A549 (cell line): ENCODE measurements around the gene PHYKPL. TPM values are rescaled to one million over a fixed set of nuclear protein-coding genes. Genes with fewer than 3 reads are reported as not detected.
A peak's percentile ranks its signal among the peaks of the same experiment; 100 is the strongest.

Source experiments
- ATAC-seq, 2 experiments: fragments of 200-7000 bp in 1 of 2; fragments of >200 bp in 1 of 2; cut with Nextera tagmentation in 1 of 2; cut with Tn5 transposase in 1 of 2; 3 replicates each; pipeline versions ENCODE4 v1.8.0 to v1.9.1; 2018 to 2020; ENCODE audit warnings: mild to moderate bottlenecking in 1 of 2, moderate library complexity in 1 of 2
- CTCF ChIA-PET: fragments of 300-600 bp; sonication (Branson Sonifier 250); formaldehyde crosslinking; extraction: SDS; loops from one replicate; lab custom pipeline; 2021; ENCODE audit warnings: antibody characterized with exemption, inconsistent platforms; lab: Yijun Ruan, JAX
- POLR2A ChIA-PET: fragments of 350-600 bp; formaldehyde crosslinking; extraction: SDS; loops from one replicate; lab custom pipeline; 2021; ENCODE audit warnings: antibody characterized with exemption, inconsistent platforms; lab: Yijun Ruan, JAX
- DNase-seq, 2 experiments: peaks; one replicate each; pipeline versions ENCODE4 v3.0.0 to v3.0.0-alpha.2; 2011 to 2016; ENCODE audit warnings: low read depth in 1 of 2, low spot score in 1 of 2
- FAIRE-seq: peaks from 2 replicates; lab custom pipeline; 2011; peaks lifted over from hg19 to GRCh38; lab: Jason Lieb, UNC
- H3K27ac ChIP-seq, 2 experiments: fragments of >200 bp; sonication (Bioruptor Twin); formaldehyde crosslinking; 3 replicates each; pipeline ENCODE4 v1.5.1; 2016 to 2017
- H3K4me1 ChIP-seq: fragments of >200 bp; sonication (Bioruptor Twin); formaldehyde crosslinking; 3 replicates; pipeline ENCODE4 v1.6.1; 2016
- H3K4me2 ChIP-seq: fragments of >200 bp; sonication (Bioruptor Twin); formaldehyde crosslinking; 3 replicates; pipeline ENCODE4 v1.6.1; 2016
- H3K4me3 ChIP-seq: fragments of >200 bp; sonication (Bioruptor Twin); formaldehyde crosslinking; 3 replicates; pipeline ENCODE4 v1.5.1; 2016
- H3K9me3 ChIP-seq: fragments of >200 bp; sonication (Bioruptor Twin); formaldehyde crosslinking; 3 replicates; pipeline ENCODE4 v1.6.1; 2016
- BHLHE40 ChIP-seq: IDR thresholded peaks from 2 replicates; pipeline ENCODE4 v1.6.1; 2012; ENCODE audit warnings: low read depth, low read length, inconsistent platforms
- CBX8 ChIP-seq: fragments of 200-600 bp; sonication (generic); IDR thresholded peaks from 2 replicates; pipeline ENCODE4 v1.6.1; 2016
- CEBPB ChIP-seq, 2 experiments: fragments of >200 bp in 1 of 2; sonication (Bioruptor Twin) in 1 of 2; formaldehyde crosslinking in 1 of 2; IDR thresholded peaks; 2 replicates each; pipeline ENCODE4 v1.6.1; 2012 to 2016
- CHD2 ChIP-seq: fragments of 150-350 bp; IDR thresholded peaks from 2 replicates; pipeline ENCODE4 v1.6.1; 2014; ENCODE audit warnings: low read length; ENCODE audit not compliant: partially characterized antibody
- CHD4 ChIP-seq: fragments of 200-600 bp; sonication (generic); IDR thresholded peaks from 2 replicates; pipeline ENCODE4 v1.6.1; 2016; ENCODE audit warnings: antibody characterized with exemption, mild to moderate bottlenecking, borderline replicate concordance
- CTCF ChIP-seq: fragments of >200 bp; sonication (Bioruptor Twin); formaldehyde crosslinking; IDR thresholded peaks from 3 replicates; pipeline ENCODE4 v1.5.1; 2016
- EHF ChIP-seq: fragments of 250-450 bp; sonication (Bioruptor Pico); IDR thresholded peaks from 2 replicates; pipeline ENCODE4 v1.5.0; 2020; ENCODE audit warnings: mild to moderate bottlenecking
- EHMT2 ChIP-seq: fragments of 200-600 bp; sonication (generic); IDR thresholded peaks from 2 replicates; pipeline ENCODE4 v1.6.1; 2016; ENCODE audit warnings: antibody characterized with exemption, low read depth, mild to moderate bottlenecking, moderate library complexity
- ELK1 ChIP-seq: fragments of 150-350 bp; IDR thresholded peaks from 2 replicates; pipeline ENCODE4 v1.6.1; 2014; ENCODE audit warnings: low read depth, mild to moderate bottlenecking, low read length
- ESRRA ChIP-seq: fragments of 150-350 bp; IDR thresholded peaks from 2 replicates; pipeline ENCODE4 v1.6.1; 2014; ENCODE audit warnings: mild to moderate bottlenecking, low read length, borderline replicate concordance
- FOSL2 ChIP-seq, 2 experiments: fragments of 450-650 bp in 1 of 2; fragments of >200 bp in 1 of 2; sonication (Bioruptor Twin) in 1 of 2; formaldehyde crosslinking; IDR thresholded peaks; 2 replicates each; pipeline versions ENCODE4 v1.5.0 to v1.6.1; 2016 to 2020; ENCODE audit warnings: mild to moderate bottlenecking in 1 of 2, moderate library complexity in 1 of 2
- HDAC2 ChIP-seq: fragments of 200-600 bp; sonication (generic); IDR thresholded peaks from 2 replicates; pipeline ENCODE4 v1.6.1; 2016
- HOXA7 ChIP-seq: fragments of 250-450 bp; sonication (Bioruptor Pico); IDR thresholded peaks from 2 replicates; pipeline ENCODE4 v1.5.0; 2020; ENCODE audit warnings: mild to moderate bottlenecking, moderate library complexity
- JUN ChIP-seq, 2 experiments: fragments of >200 bp; sonication (Bioruptor Twin); formaldehyde crosslinking; IDR thresholded peaks; 2 replicates in 1 of 2; 3 replicates in 1 of 2; pipeline ENCODE4 v1.6.1; 2016 to 2017
- JUNB ChIP-seq: fragments of >200 bp; sonication (Bioruptor Twin); formaldehyde crosslinking; IDR thresholded peaks from 2 replicates; pipeline ENCODE4 v1.6.1; 2016
- KDM1A ChIP-seq: fragments of 200-600 bp; sonication (generic); IDR thresholded peaks from 2 replicates; pipeline ENCODE4 v1.6.1; 2016; ENCODE audit warnings: low read depth, mild to moderate bottlenecking
- KDM5A ChIP-seq: fragments of 200-600 bp; sonication (generic); IDR thresholded peaks from 2 replicates; pipeline ENCODE4 v1.6.1; 2016; ENCODE audit warnings: antibody characterized with exemption, mild to moderate bottlenecking
- MAZ ChIP-seq: fragments of 150-350 bp; IDR thresholded peaks from 2 replicates; pipeline ENCODE4 v1.6.1; 2014; ENCODE audit warnings: antibody characterized with exemption, low read depth, low read length, borderline replicate concordance
- MYC ChIP-seq: IDR thresholded peaks from 2 replicates; pipeline ENCODE4 v1.6.1; 2012; ENCODE audit warnings: mild to moderate bottlenecking, inconsistent platforms, low read length, improper control_type of control experiment, borderline replicate concordance
- PHF8 ChIP-seq: fragments of 200-600 bp; sonication (generic); IDR thresholded peaks from 2 replicates; pipeline ENCODE4 v1.6.1; 2016; ENCODE audit warnings: low read depth, mild to moderate bottlenecking, antibody characterized with exemption, moderate library complexity, borderline replicate concordance
- POLR2A ChIP-seq: IDR thresholded peaks from 2 replicates; pipeline ENCODE4 v1.6.1; 2012; ENCODE audit warnings: mild to moderate bottlenecking, low read length
- POLR2AphosphoS2 ChIP-seq: conservative IDR thresholded peaks from 2 replicates; pipeline ENCODE4 v1.6.1; 2012; ENCODE audit warnings: low read length, improper control_type of control experiment, inconsistent platforms
- RARB ChIP-seq: fragments of 250-450 bp; sonication (Bioruptor Pico); IDR thresholded peaks from 2 replicates; pipeline ENCODE4 v1.8.0; 2021; ENCODE audit warnings: mild to moderate bottlenecking, moderate library complexity
- RFX5 ChIP-seq: fragments of 450-650 bp; IDR thresholded peaks from 2 replicates; pipeline ENCODE4 v1.7.1; 2014; ENCODE audit warnings: antibody characterized with exemption, mild to moderate bottlenecking, moderate library complexity
- RNF2 ChIP-seq: fragments of 200-600 bp; sonication (generic); IDR thresholded peaks from 2 replicates; pipeline ENCODE4 v1.6.1; 2016; ENCODE audit warnings: low read depth, mild to moderate bottlenecking, antibody characterized with exemption, moderate library complexity, borderline replicate concordance
- SREBF2 ChIP-seq: fragments of 450-650 bp; IDR thresholded peaks from 2 replicates; pipeline ENCODE4 v1.6.1; 2014; ENCODE audit warnings: mild to moderate bottlenecking, moderate library complexity
- TFCP2L1 ChIP-seq: fragments of 250-450 bp; sonication (Bioruptor Pico); IDR thresholded peaks from 2 replicates; pipeline ENCODE4 v1.5.0; 2021; ENCODE audit warnings: mild to moderate bottlenecking
- ZC3H11A ChIP-seq: fragments of 450-650 bp; IDR thresholded peaks from 2 replicates; pipeline ENCODE4 v1.6.1; 2014; ENCODE audit warnings: antibody characterized with exemption, mild to moderate bottlenecking
- ZNF302 ChIP-seq: fragments of 250-450 bp; sonication (Bioruptor Pico); IDR thresholded peaks from 2 replicates; pipeline ENCODE4 v1.9.0; 2021; ENCODE audit warnings: inconsistent platforms, mild to moderate bottlenecking, moderate library complexity
- WGBS: methylation state at CpG from one replicate; pipeline ENCODE4 v1.1.6; 2017; ENCODE audit errors: missing lambda C conversion rate; 5-methylcytosine and 5-hydroxymethylcytosine counted together
- polyA plus RNA-seq, 4 experiments: library from polyadenylated mRNA; depleted of rRNA in 3 of 4; stranded (reverse); fragments of >200 nt; fragmentation: RNase III in 1 of 4; extraction: RNeasy Plus Mini Kit Qiagen cat#74134 plus additional on column Dnase treatment in 1 of 4; gene quantifications; 2 replicates in 3 of 4; 3 replicates in 1 of 4; pipeline ENCODE4 v1.2.3, GENCODE V29; 2011 to 2017
- TF ChIP-seq, protein P1 (sequence below): fragments of 250-450 bp; sonication (Bioruptor Pico); IDR thresholded peaks from 2 replicates; pipeline ENCODE4 v1.5.0; 2021; ENCODE audit warnings: mild to moderate bottlenecking, moderate library complexity, borderline replicate concordance
- TF ChIP-seq, protein P2 (sequence below): IDR thresholded peaks from 2 replicates; pipeline ENCODE4 v1.6.1; 2012

The PHYKPL gene
- polyA plus RNA-seq, 2 of the 4 experiments (the other 2 are of a cell fraction): 13.0 to 21.9 TPM

DNA sequence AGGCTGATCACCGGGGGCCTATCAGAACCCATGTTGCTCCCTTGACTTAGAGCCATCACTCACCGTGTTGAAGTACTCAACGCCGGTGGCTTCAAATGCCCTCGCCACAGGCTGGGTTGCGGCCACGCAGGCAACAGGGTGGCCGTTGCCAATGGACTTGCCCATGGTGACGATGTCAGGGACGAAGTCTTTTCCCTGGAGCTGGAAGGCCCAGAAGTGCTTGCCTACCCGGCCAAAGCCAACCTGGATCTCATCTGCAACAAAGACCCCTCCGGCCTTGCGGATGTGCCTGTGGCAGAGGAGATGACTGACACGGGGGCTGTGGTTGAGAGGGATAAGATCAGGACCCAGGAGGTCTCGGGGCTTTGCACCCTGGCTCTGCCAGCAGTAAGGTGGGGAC is 10.3 kb downstream of the PHYKPL start:
- no peak; a peak in 1 of 6 replicates for ATAC-seq
- no peak overlapping the region for H3K27ac ChIP-seq
- WGBS: 88% methylated on average over 14 of the region's 15 CpGs
- POLR2A ChIA-PET: no interaction called here
- CTCF ChIA-PET: no interaction called here
- no peak for DNase-seq
- no peak overlapping the region for H3K4me2 ChIP-seq
- TF ChIP-seq RFX5: no peak
- TF ChIP-seq MYC: no peak
- TF ChIP-seq CEBPB (IDR thresholded peaks at IDR 0.05): no peak
- TF ChIP-seq, protein P1, sequence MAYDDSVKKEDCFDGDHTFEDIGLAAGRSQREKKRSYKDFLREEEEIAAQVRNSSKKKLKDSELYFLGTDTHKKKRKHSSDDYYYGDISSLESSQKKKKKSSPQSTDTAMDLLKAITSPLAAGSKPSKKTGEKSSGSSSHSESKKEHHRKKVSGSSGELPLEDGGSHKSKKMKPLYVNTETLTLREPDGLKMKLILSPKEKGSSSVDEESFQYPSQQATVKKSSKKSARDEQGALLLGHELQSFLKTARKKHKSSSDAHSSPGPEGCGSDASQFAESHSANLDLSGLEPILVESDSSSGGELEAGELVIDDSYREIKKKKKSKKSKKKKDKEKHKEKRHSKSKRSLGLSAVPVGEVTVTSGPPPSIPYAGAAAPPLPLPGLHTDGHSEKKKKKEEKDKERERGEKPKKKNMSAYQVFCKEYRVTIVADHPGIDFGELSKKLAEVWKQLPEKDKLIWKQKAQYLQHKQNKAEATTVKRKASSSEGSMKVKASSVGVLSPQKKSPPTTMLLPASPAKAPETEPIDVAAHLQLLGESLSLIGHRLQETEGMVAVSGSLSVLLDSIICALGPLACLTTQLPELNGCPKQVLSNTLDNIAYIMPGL (CRISPR knock-in tag): no peak
- TF ChIP-seq ESRRA: no peak
- TF ChIP-seq JUNB: no peak
- TF ChIP-seq RNF2: no peak
- TF ChIP-seq CHD4: no peak
- no peak for TF ChIP-seq ZC3H11A
- no peak for TF ChIP-seq TFCP2L1
- TF ChIP-seq PHF8: no peak
- no peak for TF ChIP-seq HDAC2
- no peak for TF ChIP-seq ELK1
- TF ChIP-seq SREBF2: no peak
- TF ChIP-seq RARB: no peak
- TF ChIP-seq KDM1A: no peak
- no peak for TF ChIP-seq EHMT2
- TF ChIP-seq ZNF302 (CRISPR knock-in tag): no peak
- no peak for TF ChIP-seq HOXA7 (CRISPR knock-in tag)
- no peak for TF ChIP-seq CTCF
- no peaks in the 10 kb centered on the region for H3K9me3 ChIP-seq
- FAIRE-seq: no peak
- H3K4me3 ChIP-seq: no peak overlapping the region
- no peaks in the 10 kb centered on the region for H3K4me1 ChIP-seq

DNA sequence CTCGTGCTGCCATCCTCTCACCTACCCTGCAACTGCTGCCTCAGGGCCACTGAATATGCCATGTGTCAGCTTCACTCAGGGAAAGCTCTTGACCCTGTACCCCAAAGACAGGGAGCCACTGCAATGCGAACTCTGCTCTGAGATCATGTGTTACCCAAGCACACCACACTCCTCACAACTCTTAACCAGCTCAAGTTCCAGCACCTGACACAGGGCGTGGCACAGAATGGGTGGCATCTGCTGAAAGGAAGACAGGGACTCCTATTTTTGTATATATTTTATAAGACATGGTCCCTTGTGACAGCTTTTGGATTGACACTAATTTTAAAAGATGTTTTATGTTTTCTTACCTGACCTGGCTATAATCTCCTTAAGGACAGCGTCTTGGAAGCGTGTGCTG is 10.7 kb downstream of the PHYKPL start:
- CTCF ChIA-PET: no interaction called here
- no peak for DNase-seq
- H3K4me1 ChIP-seq: no peaks in the 10 kb centered on the region
- no peak overlapping the region for H3K4me2 ChIP-seq
- no peak for FAIRE-seq
- POLR2A ChIA-PET: no interaction called here
- TF ChIP-seq MYC (no peak), JUN (IDR thresholded peaks at IDR 0.05) (no peak), FOSL2 (IDR thresholded peaks at IDR 0.05) (no peak), FOSL2 (CRISPR knock-in tag; IDR thresholded peaks at IDR 0.05) (no peak), HOXA7 (CRISPR knock-in tag) (no peak), BHLHE40 (no peak), CHD2 (no peak), KDM5A (no peak), RFX5 (no peak), CBX8 (no peak), POLR2AphosphoS2 (no peak; the same call in 1 of the 2 replicates), MAZ (no peak), POLR2A (no peak), EHF (no peak), CEBPB (IDR thresholded peaks at IDR 0.05) (no peak)
- TF ChIP-seq, protein P1 (CRISPR knock-in tag): no peak
- TF ChIP-seq, protein P2, sequence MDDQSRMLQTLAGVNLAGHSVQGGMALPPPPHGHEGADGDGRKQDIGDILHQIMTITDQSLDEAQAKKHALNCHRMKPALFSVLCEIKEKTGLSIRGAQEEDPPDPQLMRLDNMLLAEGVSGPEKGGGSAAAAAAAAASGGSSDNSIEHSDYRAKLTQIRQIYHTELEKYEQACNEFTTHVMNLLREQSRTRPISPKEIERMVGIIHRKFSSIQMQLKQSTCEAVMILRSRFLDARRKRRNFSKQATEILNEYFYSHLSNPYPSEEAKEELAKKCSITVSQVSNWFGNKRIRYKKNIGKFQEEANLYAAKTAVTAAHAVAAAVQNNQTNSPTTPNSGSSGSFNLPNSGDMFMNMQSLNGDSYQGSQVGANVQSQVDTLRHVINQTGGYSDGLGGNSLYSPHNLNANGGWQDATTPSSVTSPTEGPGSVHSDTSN: no peak
- H3K27ac ChIP-seq: no peak overlapping the region
- ATAC-seq: peak in 1 of 2 experiments; percentile 6; a peak in 2 of 6 replicates
- no peaks in the 10 kb centered on the region for H3K9me3 ChIP-seq
- no peak overlapping the region for H3K4me3 ChIP-seq
- 83% methylated on average over 5 of the region's 5 CpGs for WGBS
